Subcutaneous adipose tissue (tissue), 4 donors: Measurements from ENCODE around the gene PDE4D. TPM values are rescaled to one million over a fixed set of nuclear protein-coding genes. Genes with fewer than 3 reads are reported as not detected.

Experiments
- CTCF ChIP-seq: fragments of 450-650 bp; IDR thresholded peaks from one replicate; pipeline ENCODE4 v1.5.1; 2016; ENCODE audit warnings: low read depth, mild to moderate bottlenecking, control low read depth, antibody characterized with exemption, moderate library complexity
- total RNA-seq, 4 donors: library from RNA; depleted of rRNA; stranded (reverse); fragments of >200 nt; gene quantifications; one replicate each; pipeline ENCODE4 v1.1.0, GENCODE V29; 2016

Gene PDE4D
- total RNA-seq, 4 donors from 2014 or later, result 15.0 to 24.0 (median 18.5) TPM

DNA sequence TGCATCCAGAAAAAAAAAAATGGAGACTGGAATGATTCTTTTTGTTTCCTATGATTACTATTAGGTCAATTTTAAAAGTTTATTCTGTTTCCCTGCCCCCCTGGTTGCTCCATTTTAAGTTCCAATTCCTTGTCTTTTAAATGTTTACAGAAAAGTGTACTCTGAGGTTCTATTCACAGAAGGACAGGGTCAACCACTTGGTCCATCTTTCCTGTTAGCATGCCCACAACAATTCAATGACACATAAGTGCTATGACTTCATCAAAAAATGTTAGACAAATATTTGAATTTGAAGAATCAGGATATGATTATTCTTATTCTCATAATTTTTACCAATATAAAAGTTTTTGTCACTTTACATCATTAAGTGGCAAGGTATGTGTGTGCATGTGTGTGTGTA, 123.7 kb downstream of the PDE4D start:
- TF ChIP-seq CTCF, result no peak

- no peak for TF ChIP-seq CTCF
These were observed 124.5 kb downstream of the PDE4D start for GRCh38 chr5:59769041-59769360.

DNA sequence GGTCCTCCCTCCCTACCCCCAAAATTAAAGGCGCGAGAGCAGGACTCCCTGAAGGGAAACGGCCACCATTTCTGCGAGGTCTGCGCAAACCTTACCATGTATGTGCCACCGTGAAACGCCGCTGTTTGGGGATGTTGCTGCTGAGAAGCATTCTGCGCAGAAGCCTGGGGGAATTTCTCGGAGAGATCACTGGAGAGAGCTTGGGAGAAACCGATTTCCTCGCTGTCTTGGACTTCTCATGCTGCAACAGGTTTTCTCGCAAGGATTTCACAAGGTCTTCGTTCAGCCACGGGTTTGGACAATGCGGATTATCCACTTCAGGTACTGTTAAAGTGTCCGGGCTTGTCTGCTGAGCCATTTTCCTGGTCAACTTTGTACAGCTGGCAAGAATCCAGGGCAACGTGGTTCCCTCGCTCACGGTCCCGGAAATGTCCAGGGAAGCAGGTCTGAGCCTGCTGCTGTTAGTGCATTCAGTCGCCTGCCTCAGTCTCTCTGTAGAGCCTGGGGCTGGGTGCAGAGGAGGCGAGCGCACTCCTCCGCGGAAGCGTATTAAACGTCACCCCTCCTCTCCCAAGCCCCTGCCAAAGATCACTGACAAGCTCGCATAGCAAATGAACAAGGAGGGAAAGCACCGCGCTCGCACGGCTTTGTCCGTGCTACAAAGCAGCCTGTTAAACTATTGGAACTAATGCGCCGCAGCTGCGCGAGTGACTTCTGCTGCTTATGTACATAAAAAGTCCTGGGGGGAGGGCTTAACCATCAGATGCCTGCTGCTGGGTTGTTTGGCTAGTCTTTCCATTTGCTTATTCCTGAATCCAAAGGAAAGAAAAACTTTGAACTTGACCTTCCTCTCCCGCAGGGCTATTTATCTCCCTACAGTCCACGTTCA, 125.1 kb downstream of the PDE4D start:
- no peak for TF ChIP-seq CTCF

- TF ChIP-seq CTCF, result no peak
These were observed 125.8 kb downstream of the PDE4D start for GRCh38 chr5:59767681-59768151.

GRCh38 chr5:59767211-59767605, 126.3 kb downstream of the PDE4D start:
- TF ChIP-seq CTCF, result no peak

GRCh38 chr5:59766427-59767210, 126.9 kb downstream of the PDE4D start:
- TF ChIP-seq CTCF, result no peak

GRCh38 chr5:59765446-59765845, 128.1 kb downstream of the PDE4D start:
- no peak for TF ChIP-seq CTCF
